Nephron (organoid): ENCODE data around the gene PRSS50.

Experiments
- H3K27ac Mint-ChIP-seq, 3 experiments: 2 replicates each; pipeline ENCODE4 v1.8.0; 2020; ENCODE audit warnings: mixed read lengths in 3 of 3, mild to moderate bottlenecking in 2 of 3, moderate library complexity in 1 of 3
- H3K27me3 Mint-ChIP-seq: 2 replicates; pipeline ENCODE4 v1.8.0; 2021; ENCODE audit warnings: low read depth, mild to moderate bottlenecking, moderate library complexity, mixed read lengths
- H3K36me3 Mint-ChIP-seq: 2 replicates; pipeline ENCODE4 v1.8.0; 2020; ENCODE audit warnings: low read depth, mixed read lengths
- H3K4me1 Mint-ChIP-seq: 2 replicates; pipeline ENCODE4 v1.8.0; 2020; ENCODE audit warnings: mixed read lengths
- H3K4me3 Mint-ChIP-seq, 3 experiments: 2 replicates each; pipeline ENCODE4 v1.8.0; 2020; ENCODE audit warnings: mild to moderate bottlenecking in 3 of 3, mixed read lengths in 3 of 3, moderate library complexity in 2 of 3
- H3K9me3 Mint-ChIP-seq: 2 replicates; pipeline ENCODE4 v1.8.0; 2020; ENCODE audit warnings: mixed read lengths
- CTCF ChIP-seq, 3 experiments: fragments of 200-600 bp; sonication (generic); IDR thresholded peaks; one replicate each; pipeline ENCODE4 v1.5.0; 2021; ENCODE audit warnings: antibody characterized with exemption in 3 of 3; ENCODE audit not compliant: unreplicated experiment in 3 of 3

PRSS50 gene

GRCh38 chr3:46693038-46693891 lies 24.4 kb downstream of the PRSS50 start, which contains the start of gene ALS2CL:
Gene ALS2CL, minus strand, starts transcription at chr3:46693679. Its CDS starts 4,239 bp downstream, at chr3:46689440.
- peak within 1 kb of the TSS in 2 of 3 experiments; percentile 25 to 54 for H3K27ac Mint-ChIP-seq
- no peak for TF ChIP-seq CTCF (IDR thresholded peaks at IDR 0.05; ENCODE audit: unreplicated experiment in 3 of 3)
- H3K27me3 Mint-ChIP-seq = peaks cover 37% of the 10 kb centered on the region
- H3K4me3 Mint-ChIP-seq = peak within 1 kb of the TSS; percentile 77 to 80 (median 79)
- H3K9me3 Mint-ChIP-seq = no peaks in the 10 kb centered on the region
- peaks cover 16% of the 10 kb centered on the region for H3K4me1 Mint-ChIP-seq
- no peaks in the 10 kb centered on the region for H3K36me3 Mint-ChIP-seq

GRCh38 chr3:46692566-46692990 lies 25.1 kb downstream of the PRSS50 start:
- Mint-ChIP-seq H3K27me3 (peaks cover 41% of the 10 kb centered on the region), H3K4me3 (peak overlapping the region; percentile 77 to 80 (median 79)), H3K9me3 (no peaks in the 10 kb centered on the region), H3K36me3 (no peaks in the 10 kb centered on the region), H3K27ac (peak overlapping the region in 2 of 3 experiments; percentile 25 to 54), H3K4me1 (peaks cover 16% of the 10 kb centered on the region)
- no peak for TF ChIP-seq CTCF (IDR thresholded peaks at IDR 0.05; ENCODE audit: unreplicated experiment in 3 of 3)

- Mint-ChIP-seq H3K36me3 (no peaks in the 10 kb centered on the region), H3K27me3 (peaks cover 45% of the 10 kb centered on the region), H3K27ac (no peak overlapping the region), H3K4me3 (peak overlapping the region in 1 of 3 experiments; percentile 61), H3K4me1 (peaks cover 12% of the 10 kb centered on the region), H3K9me3 (no peaks in the 10 kb centered on the region)
- TF ChIP-seq CTCF (IDR thresholded peaks at IDR 0.05; ENCODE audit: unreplicated experiment in 3 of 3) = no peak
Observed at GRCh38 chr3:46690798-46691197, 26.9 kb downstream of the PRSS50 start.

- Mint-ChIP-seq H3K27me3 (peaks cover 31% of the 10 kb centered on the region), H3K4me3 (no peak overlapping the region), H3K27ac (no peak overlapping the region), H3K9me3 (no peaks in the 10 kb centered on the region), H3K36me3 (no peaks in the 10 kb centered on the region), H3K4me1 (no peaks in the 10 kb centered on the region)
- TF ChIP-seq CTCF (IDR thresholded peaks at IDR 0.05; ENCODE audit: unreplicated experiment in 3 of 3) = no peak
Observed at GRCh38 chr3:46685446-46685845, 32.2 kb downstream of the PRSS50 start.

- Mint-ChIP-seq H3K9me3 (no peaks in the 10 kb centered on the region), H3K4me1 (no peaks in the 10 kb centered on the region), H3K27ac (no peak overlapping the region), H3K27me3 (peaks cover 26% of the 10 kb centered on the region), H3K4me3 (no peak overlapping the region), H3K36me3 (no peaks in the 10 kb centered on the region)
- TF ChIP-seq CTCF (IDR thresholded peaks at IDR 0.05; ENCODE audit: unreplicated experiment in 3 of 3) = no peak
Observed at GRCh38 chr3:46684891-46685290, 32.8 kb downstream of the PRSS50 start.
